Endothelial cell of umbilical vein (primary cell): ENCODE measurements around the gene PODNL1. TPM values are rescaled to one million over a fixed set of nuclear protein-coding genes. Genes with fewer than 3 reads are reported as not detected.

ENCODE experiments used
- BruUV-seq: library from RNA; stranded (reverse); fragments of 400-500 nt; replicated peaks from 2 replicates; lab custom pipeline; 2021; lab: Mats Ljungman, UMichigan
- CTCF ChIA-PET: fragments of 300-600, 350-600 bp; sonication (Branson Sonifier 250); formaldehyde crosslinking; loops from one replicate; lab custom pipeline; 2021; ENCODE audit warnings: antibody characterized with exemption, inconsistent platforms; lab: Charles Lee
- POLR2A ChIA-PET: fragments of 300-600, 350-600 bp; sonication (Branson Sonifier 250); formaldehyde crosslinking; loops from one replicate; lab custom pipeline; 2021; ENCODE audit warnings: antibody characterized with exemption, inconsistent platforms; lab: Charles Lee
- DNase-seq: peaks from one replicate; pipeline ENCODE4 v3.0.0-alpha.2; 2011; ENCODE audit warnings: low read depth, low spot score
- FAIRE-seq: peaks from 2 replicates; lab custom pipeline; 2011; peaks lifted over from hg19 to GRCh38; lab: Jason Lieb, UNC
- H2AFZ ChIP-seq: 2 replicates; pipeline ENCODE4 v1.6.0; 2012; ENCODE audit warnings: low read depth, low read length, control low read depth, inconsistent platforms
- H3K27ac ChIP-seq: 2 replicates; pipeline ENCODE4 v1.5.1; 2011; ENCODE audit warnings: low read depth, mild to moderate bottlenecking, control low read depth, low read length, moderate library complexity; ENCODE audit not compliant: insufficient read depth
- H3K27me3 ChIP-seq, 2 experiments: 2 replicates each; pipeline versions ENCODE4 v1.6.0 to v1.6.1; 2011; ENCODE audit warnings: low read length in 2 of 2, mixed read lengths in 1 of 2; ENCODE audit not compliant: control insufficient read depth in 2 of 2, insufficient read depth in 2 of 2
- H3K36me3 ChIP-seq, 2 experiments: 2 replicates in 1 of 2; 3 replicates in 1 of 2; pipeline ENCODE4 v1.5.1; 2011; ENCODE audit warnings: low read length in 2 of 2, mild to moderate bottlenecking in 1 of 2, moderate library complexity in 1 of 2; ENCODE audit not compliant: control insufficient read depth in 2 of 2, insufficient read depth in 2 of 2; ENCODE audit errors: extremely low read depth in 1 of 2
- H3K4me1 ChIP-seq: 3 replicates; pipeline ENCODE4 v1.5.1; 2011; ENCODE audit warnings: mild to moderate bottlenecking, low read length; ENCODE audit not compliant: control insufficient read depth, insufficient read depth; ENCODE audit errors: extremely low read depth
- H3K4me2 ChIP-seq: 2 replicates; pipeline ENCODE4 v1.6.1; 2011; ENCODE audit warnings: low read length, control low read depth, mixed read lengths; ENCODE audit not compliant: insufficient read depth
- H3K4me3 ChIP-seq, 3 experiments: fragments of 200-600 bp in 1 of 3; sonication (generic), shearing (Covaris generic) in 1 of 3; replicated peaks in 1 of 3; 2 replicates each; pipeline ENCODE4 v1.5.1; 2011 to 2016; ENCODE audit warnings: control low read depth in 3 of 3, low read length in 3 of 3, mild to moderate bottlenecking in 2 of 3, inconsistent platforms in 1 of 3, low read depth in 1 of 3, moderate library complexity in 1 of 3; ENCODE audit not compliant: insufficient read depth in 1 of 3
- H3K79me2 ChIP-seq: 2 replicates; pipeline ENCODE4 v1.6.0; 2012; ENCODE audit warnings: low read length, inconsistent platforms; ENCODE audit not compliant: control insufficient read depth, insufficient read depth
- H3K9ac ChIP-seq: replicated peaks from 2 replicates; pipeline ENCODE3; 2011; ENCODE audit warnings: low read length, control low read depth; ENCODE audit not compliant: insufficient read depth; ENCODE audit errors: extremely low read depth
- H3K9me1 ChIP-seq: replicated peaks from 3 replicates; pipeline ENCODE4 v1.6.0; 2011; ENCODE audit warnings: mild to moderate bottlenecking, low read length; ENCODE audit not compliant: control insufficient read depth, insufficient read depth; ENCODE audit errors: extremely low read depth
- H3K9me3 ChIP-seq: replicated peaks from 2 replicates; pipeline ENCODE4 v1.5.1; 2012; ENCODE audit warnings: low read length, inconsistent platforms; ENCODE audit not compliant: control insufficient read depth, insufficient read depth
- H4K20me1 ChIP-seq: replicated peaks from 2 replicates; pipeline ENCODE3; 2011; ENCODE audit warnings: mild to moderate bottlenecking, low read length; ENCODE audit not compliant: control insufficient read depth, insufficient read depth; ENCODE audit errors: extremely low read depth
- EZH2 ChIP-seq: IDR thresholded peaks from 2 replicates; pipeline ENCODE4 v1.6.1; 2012; ENCODE audit warnings: borderline replicate concordance, low read depth, mild to moderate bottlenecking, moderate library complexity, low read length, inconsistent platforms; ENCODE audit not compliant: severe bottlenecking
- FOS ChIP-seq: IDR thresholded peaks from 2 replicates; pipeline ENCODE4 v1.6.1; 2011; ENCODE audit warnings: mild to moderate bottlenecking, low read length, moderate library complexity, borderline replicate concordance; ENCODE audit not compliant: insufficient read depth
- GATA2 ChIP-seq: IDR thresholded peaks from 2 replicates; pipeline ENCODE4 v1.7.0; 2011; ENCODE audit warnings: low read depth, mild to moderate bottlenecking, moderate library complexity, mixed read lengths, low read length; ENCODE audit not compliant: insufficient read length, insufficient read depth
- JUN ChIP-seq: IDR thresholded peaks from 2 replicates; pipeline ENCODE4 v1.6.1; 2011; ENCODE audit warnings: borderline replicate concordance, low read depth; ENCODE audit not compliant: insufficient read length, insufficient read depth
- MYC ChIP-seq: IDR thresholded peaks from one replicate; pipeline ENCODE4 v1.6.1; 2011; ENCODE audit warnings: mild to moderate bottlenecking, low read depth, low read length
- POLR2A ChIP-seq: IDR thresholded peaks from 2 replicates; pipeline ENCODE4 v1.6.1; 2012; ENCODE audit warnings: low read depth, mild to moderate bottlenecking, control low read depth, low read length
- POLR2AphosphoS5 ChIP-seq: IDR thresholded peaks from 2 replicates; pipeline ENCODE4 v1.6.1; 2012; ENCODE audit warnings: low read depth, mild to moderate bottlenecking, control low read depth, low read length, moderate library complexity; ENCODE audit not compliant: insufficient read depth
- dilution Hi-C: fragments of 300-500 bp; cut with MboI; formaldehyde crosslinking; loops from one replicate; pipeline ENCODE4 v1.15.0; 2019; ENCODE audit warnings: low sequenced_read_pairs; ENCODE audit not compliant: extremely low pct_ligation_motif_present
- intact Hi-C: fragments of 100-400 bp; cut with micrococcal nuclease; formaldehyde crosslinking; loops from one replicate; pipeline ENCODE4 v1.10.0; 2022
- polyA plus RNA-seq, 4 experiments: library from polyadenylated mRNA; depleted of rRNA in 3 of 4; stranded (reverse) in 3 of 4; unstranded in 1 of 4; fragments of >200 nt; gene quantifications; 2 replicates each; pipeline versions ENCODE4 v1.2.1 to v1.2.3, GENCODE V29; 2011 to 2012; ENCODE audit warnings: missing spikeins in 1 of 4
- total RNA-seq: library from RNA; stranded (reverse); gene quantifications from 2 replicates; pipeline ENCODE4 v1.2.3, GENCODE V29; 2021
- TF ChIP-seq, protein P1 (sequence below), 2 donors: IDR thresholded peaks; 1 replicate in 1 of 2; 2 replicates in 1 of 2; pipeline ENCODE4 v1.5.1; 2011; ENCODE audit warnings: low read length in 2 of 2, mild to moderate bottlenecking in 2 of 2, moderate library complexity in 2 of 2, control low read depth in 1 of 2, inconsistent platforms in 1 of 2, low read depth in 1 of 2; ENCODE audit not compliant: insufficient read depth in 1 of 2; ENCODE audit errors: extremely low read depth in 1 of 2
- TF ChIP-seq, protein P2 (sequence below): IDR thresholded peaks from 2 replicates; pipeline ENCODE4 v1.6.1; 2011; ENCODE audit not compliant: insufficient read depth, insufficient read length

The PODNL1 gene
- total and polyA plus RNA-seq, 2 donors (not counting 3 experiments of a cell fraction or from before 2014, with no cell fraction given) = 0.21 TPM; not detected in 1

DNA sequence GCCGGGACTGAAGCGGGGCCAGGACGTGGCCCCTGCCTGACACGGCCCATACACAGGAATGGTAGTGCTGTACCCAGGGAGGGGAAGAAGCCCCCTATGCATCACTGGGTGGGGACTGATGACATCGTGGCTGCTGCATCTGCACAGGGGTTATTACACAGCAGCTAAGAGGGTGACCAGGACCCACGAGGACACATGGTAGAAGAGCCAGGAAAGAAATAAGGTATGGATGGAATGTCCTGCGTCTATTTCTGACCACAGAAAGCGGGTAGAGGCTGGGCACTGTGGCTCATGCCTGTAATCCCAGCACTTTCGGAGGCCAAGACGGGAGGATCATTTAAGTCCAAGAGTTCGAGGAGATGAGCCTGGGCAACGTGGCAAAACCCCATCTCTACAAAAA is 38.2 kb upstream of the PODNL1 start:
- POLR2A ChIA-PET = no interaction called here
- Histone ChIP-seq H3K9me3 (no peaks in the 10 kb centered on the region), H3K36me3 (peaks cover 0 to 2% of the 10 kb centered on the region in 2 experiments), H3K4me2 (no peak overlapping the region), H3K4me1 (peaks cover 9% of the 10 kb centered on the region), H2AFZ (no peak overlapping the region), H3K79me2 (no peaks in the 10 kb centered on the region), H3K9me1 (no peaks in the 10 kb centered on the region), H3K9ac (no peak overlapping the region), H3K27me3 (no peaks in the 10 kb centered on the region), H3K27ac (no peak overlapping the region), H3K4me3 (no peak overlapping the region), H4K20me1 (no peaks in the 10 kb centered on the region)
- intact Hi-C loops = no loop called here
- DNase-seq = no peak
- CTCF ChIA-PET = interaction anchor here (0.7 to 1.5 kb wide), 2 partner anchors 46 to 1011 kb away, joined by 3 to 4 read pairs; no protein-coding TSS in a partner anchor
- BruUV-seq = no TSS peak
- FAIRE-seq = no peak
- dilution Hi-C loops = no loop called here
- no peak for TF ChIP-seq FOS
- TF ChIP-seq GATA2 = no peak
- TF ChIP-seq, protein P1, sequence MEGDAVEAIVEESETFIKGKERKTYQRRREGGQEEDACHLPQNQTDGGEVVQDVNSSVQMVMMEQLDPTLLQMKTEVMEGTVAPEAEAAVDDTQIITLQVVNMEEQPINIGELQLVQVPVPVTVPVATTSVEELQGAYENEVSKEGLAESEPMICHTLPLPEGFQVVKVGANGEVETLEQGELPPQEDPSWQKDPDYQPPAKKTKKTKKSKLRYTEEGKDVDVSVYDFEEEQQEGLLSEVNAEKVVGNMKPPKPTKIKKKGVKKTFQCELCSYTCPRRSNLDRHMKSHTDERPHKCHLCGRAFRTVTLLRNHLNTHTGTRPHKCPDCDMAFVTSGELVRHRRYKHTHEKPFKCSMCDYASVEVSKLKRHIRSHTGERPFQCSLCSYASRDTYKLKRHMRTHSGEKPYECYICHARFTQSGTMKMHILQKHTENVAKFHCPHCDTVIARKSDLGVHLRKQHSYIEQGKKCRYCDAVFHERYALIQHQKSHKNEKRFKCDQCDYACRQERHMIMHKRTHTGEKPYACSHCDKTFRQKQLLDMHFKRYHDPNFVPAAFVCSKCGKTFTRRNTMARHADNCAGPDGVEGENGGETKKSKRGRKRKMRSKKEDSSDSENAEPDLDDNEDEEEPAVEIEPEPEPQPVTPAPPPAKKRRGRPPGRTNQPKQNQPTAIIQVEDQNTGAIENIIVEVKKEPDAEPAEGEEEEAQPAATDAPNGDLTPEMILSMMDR (IDR thresholded peaks at IDR 0.05; ENCODE audit: extremely low read depth in 1 of 2, insufficient read depth in 1 of 2, low read depth in 1 of 2, low read length in 2 of 2) = no peak
- no peak for TF ChIP-seq JUN
- no peak for TF ChIP-seq POLR2AphosphoS5
- no peak for TF ChIP-seq EZH2
- no peak for TF ChIP-seq POLR2A
- TF ChIP-seq, protein P2, sequence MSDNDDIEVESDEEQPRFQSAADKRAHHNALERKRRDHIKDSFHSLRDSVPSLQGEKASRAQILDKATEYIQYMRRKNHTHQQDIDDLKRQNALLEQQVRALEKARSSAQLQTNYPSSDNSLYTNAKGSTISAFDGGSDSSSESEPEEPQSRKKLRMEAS = no peak
- no peak for TF ChIP-seq MYC
